H1 (cell line): ENCODE results near the gene TNIK.

Experiments used
- BRCA1 ChIP-seq: IDR thresholded peaks from 2 replicates; pipeline ENCODE4 v1.6.1; 2012; ENCODE audit warnings: low read depth, low read length, improper control_type of control experiment
- CTCF ChIP-seq, 3 experiments: IDR thresholded peaks; 1 replicate in 2 of 3; 2 replicates in 1 of 3; pipeline versions ENCODE4 v1.5.1 to v1.6.1; 2011; ENCODE audit warnings: low read length in 3 of 3, mild to moderate bottlenecking in 3 of 3, inconsistent platforms in 2 of 3, low read depth in 1 of 3, moderate library complexity in 1 of 3; ENCODE audit not compliant: insufficient read depth in 1 of 3; ENCODE audit errors: control extremely low read depth in 1 of 3
- JUN ChIP-seq: IDR thresholded peaks from 2 replicates; pipeline ENCODE4 v1.6.1; 2011; ENCODE audit warnings: low read depth, mild to moderate bottlenecking, improper control_type of control experiment, low read length

GRCh38 chr3:171453180-171453886, 6.9 kb downstream of the TNIK start:
- TF ChIP-seq JUN, result no peak
- no peak for TF ChIP-seq BRCA1
- peak; percentile 70 to 82 (median 73) for TF ChIP-seq CTCF (IDR thresholded peaks at IDR 0.05; ENCODE audit: control extremely low read depth in 1 of 3, insufficient read depth in 1 of 3, low read depth in 1 of 3, low read length in 3 of 3)
